Ishikawa (cell line): ENCODE measurements around the gene MPV17L.

Experiments
- CEBPB ChIP-seq: IDR thresholded peaks from 2 replicates; pipeline ENCODE4 v1.6.1; 2012
- CREB1 ChIP-seq: IDR thresholded peaks from 2 replicates; pipeline ENCODE4 v1.6.1; 2012; ENCODE audit warnings: low read depth
- EGR1 ChIP-seq: IDR thresholded peaks from 2 replicates; pipeline ENCODE4 v1.6.1; 2012
- EP300 ChIP-seq: IDR thresholded peaks from 2 replicates; pipeline ENCODE4 v1.6.1; 2012; ENCODE audit warnings: borderline replicate concordance
- FOXM1 ChIP-seq: IDR thresholded peaks from 2 replicates; pipeline ENCODE4 v1.6.1; 2012; ENCODE audit warnings: low read depth, borderline replicate concordance
- MAX ChIP-seq: IDR thresholded peaks from 2 replicates; pipeline ENCODE4 v1.6.1; 2012
- NFIC ChIP-seq: IDR thresholded peaks from 2 replicates; pipeline ENCODE4 v1.6.1; 2012
- RAD21 ChIP-seq: IDR thresholded peaks from 2 replicates; pipeline ENCODE4 v1.6.1; 2012; ENCODE audit warnings: low read depth
- REST ChIP-seq: IDR thresholded peaks from 2 replicates; pipeline ENCODE4 v1.6.1; 2012; ENCODE audit warnings: low read depth, mild to moderate bottlenecking
- TAF1 ChIP-seq: IDR thresholded peaks from 2 replicates; pipeline ENCODE4 v1.6.1; 2012; ENCODE audit warnings: low read depth, mild to moderate bottlenecking
- TCF12 ChIP-seq: IDR thresholded peaks from 2 replicates; pipeline ENCODE4 v1.6.1; 2012; ENCODE audit warnings: low read depth
- TEAD4 ChIP-seq: IDR thresholded peaks from 2 replicates; pipeline ENCODE4 v1.6.1; 2012
- YY1 ChIP-seq: IDR thresholded peaks from 2 replicates; pipeline ENCODE4 v1.6.1; 2012; ENCODE audit warnings: low read depth
- TF ChIP-seq, protein P1 (sequence below): IDR thresholded peaks from 2 replicates; pipeline ENCODE4 v1.6.1; 2012

DNA sequence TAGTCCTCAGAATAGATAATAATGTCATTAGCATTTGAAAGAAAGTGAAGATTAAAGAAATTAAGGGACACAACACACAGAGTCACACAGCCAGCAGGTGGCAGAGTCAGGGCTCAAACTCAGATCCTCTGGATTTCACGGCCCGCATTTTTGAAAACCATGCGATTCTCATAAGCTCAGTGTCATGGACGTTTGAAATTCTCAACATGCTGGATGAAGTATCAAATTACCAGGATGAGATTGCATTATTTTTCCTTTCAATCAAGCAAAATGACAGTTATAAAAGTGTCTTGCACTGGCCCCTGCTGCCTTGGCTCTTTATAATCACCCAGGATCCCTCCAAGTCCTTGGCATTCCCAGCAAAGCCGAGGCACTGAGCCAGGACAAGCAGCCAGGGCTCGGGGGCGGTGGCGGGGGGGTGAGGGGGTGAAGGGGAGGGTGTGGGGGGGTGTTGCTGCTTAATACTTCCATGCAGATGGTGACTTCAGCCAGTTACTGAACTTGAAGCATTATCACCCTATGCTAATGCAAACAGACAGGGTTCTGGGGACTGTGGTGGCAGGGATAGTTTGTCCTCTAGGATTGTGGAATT is 32.2 kb downstream of the MPV17L start:
- TF ChIP-seq CEBPB (no peak), EP300 (no peak), FOXM1 (no peak), REST (no peak), YY1 (0 out of 2 replicates have a peak, but pooled peaks have one; percentile 13), NFIC (no peak; the same call in 1 of the 2 replicates), TAF1 (no peak), RAD21 (peak; percentile 54), MAX (peak; percentile 37), TEAD4 (no peak), EGR1 (no peak), CREB1 (no peak), TCF12 (no peak)
- TF ChIP-seq, protein P1, sequence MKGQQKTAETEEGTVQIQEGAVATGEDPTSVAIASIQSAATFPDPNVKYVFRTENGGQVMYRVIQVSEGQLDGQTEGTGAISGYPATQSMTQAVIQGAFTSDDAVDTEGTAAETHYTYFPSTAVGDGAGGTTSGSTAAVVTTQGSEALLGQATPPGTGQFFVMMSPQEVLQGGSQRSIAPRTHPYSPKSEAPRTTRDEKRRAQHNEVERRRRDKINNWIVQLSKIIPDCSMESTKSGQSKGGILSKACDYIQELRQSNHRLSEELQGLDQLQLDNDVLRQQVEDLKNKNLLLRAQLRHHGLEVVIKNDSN, result no peak
